Kidney (tissue), 14 donors: ENCODE data around the gene RANBP3. TPM values are rescaled to one million over a fixed set of nuclear protein-coding genes. Genes with fewer than 3 reads are reported as not detected.

Source experiments
- DNase-seq, 5 donors: peaks; one replicate each; pipeline ENCODE4 v3.0.0-alpha.2; 2013 to 2020
- FAIRE-seq: peaks from 2 replicates; lab custom pipeline; 2012; peaks lifted over from hg19 to GRCh38; lab: Jason Lieb, UNC
- H3K27ac ChIP-seq, 2 donors: one replicate each; pipeline ENCODE4 v1.7.0; 2013; ENCODE audit warnings: low read depth in 2 of 2, low read length in 2 of 2, inconsistent platforms in 1 of 2
- H3K27me3 ChIP-seq: one replicate; pipeline ENCODE4 v1.7.1; 2013; ENCODE audit warnings: low read length, inconsistent platforms; ENCODE audit not compliant: control insufficient read depth, insufficient read depth
- H3K36me3 ChIP-seq, 3 donors: one replicate each; pipeline versions ENCODE4 v1.7.0 to v1.7.1; 2013; ENCODE audit warnings: low read length in 3 of 3, control low read depth in 1 of 3, inconsistent platforms in 1 of 3; ENCODE audit not compliant: insufficient read depth in 3 of 3, control insufficient read depth in 2 of 3
- H3K4me1 ChIP-seq, 3 donors: one replicate each; pipeline versions ENCODE4 v1.7.0 to v1.7.1; 2013; ENCODE audit warnings: low read length in 3 of 3, inconsistent platforms in 1 of 3, low read depth in 1 of 3; ENCODE audit not compliant: control insufficient read depth in 2 of 3, insufficient read depth in 2 of 3
- H3K4me3 ChIP-seq, 3 donors: one replicate each; pipeline versions ENCODE4 v1.7.0 to v1.8.1; 2013; ENCODE audit warnings: low read length in 3 of 3, control low read depth in 1 of 3, inconsistent platforms in 1 of 3
- H3K9ac ChIP-seq, 3 donors: one replicate each; pipeline versions ENCODE4 v1.7.0 to v1.7.1; 2013; ENCODE audit warnings: low read length in 3 of 3, control low read depth in 1 of 3, inconsistent platforms in 1 of 3
- H3K9me3 ChIP-seq, 3 donors: one replicate each; pipeline versions ENCODE4 v1.7.0 to v1.7.1; 2013; ENCODE audit warnings: low read length in 3 of 3, control low read depth in 1 of 3, inconsistent platforms in 1 of 3; ENCODE audit not compliant: control insufficient read depth in 2 of 3, insufficient read depth in 1 of 3
- intact Hi-C: fragments of 100-400 bp; cut with DNase I; formaldehyde crosslinking; loops from one replicate; pipeline ENCODE4 v1.11.1; 2022
- polyA plus RNA-seq: library from polyadenylated mRNA; stranded (reverse); fragments of 350-450 nt; fragmentation: Illumina TruSeq; extraction: RNeasy Lipid Tissue Mini Kit (QIAGEN cat#74804); gene quantifications from one replicate; pipeline ENCODE4 v1.2.3, GENCODE V29; 2014; ENCODE audit warnings: low read depth, low replicate concordance; ENCODE audit not compliant: insufficient read depth
- total RNA-seq: library from RNA; stranded (reverse); fragmentation: NEBNext Ultra II Directional; extraction: Animal tissue kit (Norgen Biotek cat#: 25700); gene quantifications from one replicate; pipeline ENCODE4 v1.2.1, GENCODE V29; 2021
- TF ChIP-seq, protein P1 (sequence below): IDR thresholded peaks from 3 replicates; pipeline ENCODE4 v1.5.1; 2012; ENCODE audit warnings: mild to moderate bottlenecking, moderate library complexity, borderline replicate concordance; ENCODE audit not compliant: insufficient read depth; ENCODE audit errors: extremely low read depth
- donor health status: control.
- donor health status: control.
- donor health status: control.
- donor health status: control.
- donor health status: control.
- donor health status: DM: yes; HTN: yes; CAD: no.
- donor health status: Normal renal cell carcinoma (clear cell type).

Gene RANBP3
- total and polyA plus RNA-seq, 2 donors from 2014 or later = 33.7 to 69.7 TPM

DNA sequence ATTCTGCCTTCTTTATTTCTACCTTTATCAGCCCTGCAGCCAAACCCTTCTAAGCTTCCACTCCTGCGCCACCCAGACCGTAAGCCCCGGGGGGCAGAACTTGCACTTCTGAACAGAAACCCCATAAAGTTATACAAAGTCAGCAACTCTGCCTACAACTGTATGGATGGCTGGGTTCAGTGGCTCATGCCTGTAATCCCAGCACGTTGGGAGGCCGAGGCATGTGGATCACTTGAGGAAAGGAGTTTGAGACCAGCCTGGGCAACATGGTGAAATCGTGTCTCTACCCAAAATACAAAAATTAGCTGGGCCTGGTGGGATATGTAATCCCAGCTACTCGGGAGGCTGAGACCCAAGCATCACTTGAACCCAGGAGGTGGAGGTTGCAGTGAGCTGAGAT, 10.4 kb downstream of the RANBP3 start:
- peak overlapping the region in 1 of 3 donors; percentile 72 for H3K9ac ChIP-seq
- peak in 1 of 5 donors; percentile 43 for DNase-seq
- no peaks in the 10 kb centered on the region for H3K36me3 ChIP-seq
- H3K4me1 ChIP-seq = peaks cover 2 to 41% (median 34%) of the 10 kb centered on the region in 3 donors
- TF ChIP-seq, protein P1, sequence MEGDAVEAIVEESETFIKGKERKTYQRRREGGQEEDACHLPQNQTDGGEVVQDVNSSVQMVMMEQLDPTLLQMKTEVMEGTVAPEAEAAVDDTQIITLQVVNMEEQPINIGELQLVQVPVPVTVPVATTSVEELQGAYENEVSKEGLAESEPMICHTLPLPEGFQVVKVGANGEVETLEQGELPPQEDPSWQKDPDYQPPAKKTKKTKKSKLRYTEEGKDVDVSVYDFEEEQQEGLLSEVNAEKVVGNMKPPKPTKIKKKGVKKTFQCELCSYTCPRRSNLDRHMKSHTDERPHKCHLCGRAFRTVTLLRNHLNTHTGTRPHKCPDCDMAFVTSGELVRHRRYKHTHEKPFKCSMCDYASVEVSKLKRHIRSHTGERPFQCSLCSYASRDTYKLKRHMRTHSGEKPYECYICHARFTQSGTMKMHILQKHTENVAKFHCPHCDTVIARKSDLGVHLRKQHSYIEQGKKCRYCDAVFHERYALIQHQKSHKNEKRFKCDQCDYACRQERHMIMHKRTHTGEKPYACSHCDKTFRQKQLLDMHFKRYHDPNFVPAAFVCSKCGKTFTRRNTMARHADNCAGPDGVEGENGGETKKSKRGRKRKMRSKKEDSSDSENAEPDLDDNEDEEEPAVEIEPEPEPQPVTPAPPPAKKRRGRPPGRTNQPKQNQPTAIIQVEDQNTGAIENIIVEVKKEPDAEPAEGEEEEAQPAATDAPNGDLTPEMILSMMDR = no peak
- peak overlapping the region in 1 of 2 donors; percentile 91 for H3K27ac ChIP-seq
- H3K27me3 ChIP-seq = no peaks in the 10 kb centered on the region
- FAIRE-seq = no peak
- no peak overlapping the region for H3K4me3 ChIP-seq
- no peaks in the 10 kb centered on the region for H3K9me3 ChIP-seq
- intact Hi-C loops = no loop called here

DNA sequence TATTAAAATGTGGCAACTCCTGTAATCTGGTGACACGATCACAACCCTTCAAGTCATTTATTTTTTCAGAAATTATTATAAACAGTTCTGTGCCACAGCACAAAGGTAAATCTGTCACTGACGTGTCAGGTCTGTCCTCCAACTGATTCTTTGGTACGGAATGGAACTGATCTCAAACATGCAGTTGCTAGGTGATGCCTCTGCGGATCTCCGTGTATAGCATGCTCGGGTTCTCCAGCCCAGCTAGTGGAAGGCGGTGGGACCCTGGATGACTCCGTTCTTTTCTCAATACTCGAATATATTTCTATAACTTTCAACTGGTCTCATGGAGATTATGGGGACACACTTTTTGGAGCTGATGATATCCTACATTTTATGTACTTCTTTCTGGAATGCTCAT, 11.0 kb downstream of the RANBP3 start:
- DNase-seq (no peak), FAIRE-seq (no peak)
- TF ChIP-seq, protein P1 = no peak
- H3K9me3 ChIP-seq = no peaks in the 10 kb centered on the region
- intact Hi-C loops = no loop called here
- peaks cover 2 to 47% (median 38%) of the 10 kb centered on the region in 3 donors for H3K4me1 ChIP-seq
- H3K36me3 ChIP-seq = no peaks in the 10 kb centered on the region
- H3K27me3 ChIP-seq = no peaks in the 10 kb centered on the region
- H3K4me3 ChIP-seq = no peak overlapping the region
- H3K27ac ChIP-seq = no peak overlapping the region
- H3K9ac ChIP-seq = peak overlapping the region in 1 of 3 donors; percentile 72

DNA sequence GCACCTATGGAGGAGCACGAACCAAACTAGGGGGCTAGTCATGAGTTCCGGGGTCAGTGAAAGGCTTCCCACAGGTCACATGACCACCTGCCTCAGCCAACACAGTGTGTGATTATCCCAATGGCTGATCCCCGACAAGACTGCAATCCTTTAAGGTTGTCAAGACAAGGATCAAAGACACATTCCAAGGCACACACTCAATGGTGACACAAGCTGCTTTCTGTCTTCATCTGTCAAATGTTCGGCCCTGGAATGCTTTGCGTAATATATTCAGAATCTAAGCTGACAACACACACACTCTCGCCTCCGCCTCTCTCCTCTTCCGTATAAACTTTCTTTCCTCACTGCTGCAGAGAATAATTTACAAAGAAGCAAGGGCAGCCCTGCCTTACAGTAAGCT, 11.7 kb downstream of the RANBP3 start:
- Histone ChIP-seq H3K4me3 (no peak overlapping the region), H3K4me1 (peaks cover 2 to 51% (median 42%) of the 10 kb centered on the region in 3 donors), H3K9me3 (no peaks in the 10 kb centered on the region), H3K36me3 (no peaks in the 10 kb centered on the region), H3K27ac (peak overlapping the region; percentile 2 to 8), H3K9ac (no peak overlapping the region), H3K27me3 (no peaks in the 10 kb centered on the region)
- TF ChIP-seq, protein P1 = no peak
- DNase-seq (peak in 2 of 5 donors; percentile 66 to 90), FAIRE-seq (no peak)
- intact Hi-C loops = no loop called here
